Lung (tissue), 12 donors: Measurements from ENCODE around the gene ZBTB7B. TPM values are rescaled to one million over a fixed set of nuclear protein-coding genes. Genes with fewer than 3 reads are reported as not detected.

Source experiments
- ATAC-seq: fragments of 200-7000 bp; cut with Tn5 transposase; one replicate; pipeline ENCODE4 v1.9.1; 2020; ENCODE audit warnings: moderate number of reproducible peaks; ENCODE audit not compliant: insufficient read depth, low FRiP score
- DNase-seq, 3 donors: peaks; one replicate each; pipeline ENCODE4 v3.0.0-alpha.2; 2013 to 2017
- H3K27ac ChIP-seq, 2 donors: one replicate each; pipeline ENCODE4 v1.5.1; 2013; ENCODE audit warnings: mild to moderate bottlenecking in 2 of 2, moderate library complexity in 2 of 2, control low read depth in 1 of 2, inconsistent platforms in 1 of 2, low read depth in 1 of 2, low read length in 1 of 2
- H3K27me3 ChIP-seq, 3 donors: one replicate each; pipeline ENCODE4 v1.5.1; 2013; ENCODE audit warnings: low read length in 2 of 3; ENCODE audit not compliant: control insufficient read depth in 3 of 3, insufficient read depth in 3 of 3
- H3K36me3 ChIP-seq, 4 donors: one replicate each; pipeline ENCODE4 v1.5.1; 2013; ENCODE audit warnings: low read length in 4 of 4, mild to moderate bottlenecking in 1 of 4, moderate library complexity in 1 of 4; ENCODE audit not compliant: control insufficient read depth in 4 of 4, insufficient read depth in 4 of 4
- H3K4me1 ChIP-seq, 5 donors: one replicate each; pipeline ENCODE4 v1.5.1; 2013; ENCODE audit warnings: low read length in 5 of 5, mild to moderate bottlenecking in 2 of 5, moderate library complexity in 1 of 5; ENCODE audit not compliant: control insufficient read depth in 5 of 5, insufficient read depth in 5 of 5
- H3K4me3 ChIP-seq: one replicate; pipeline ENCODE4 v1.5.1; 2013; ENCODE audit warnings: mild to moderate bottlenecking, control low read depth, moderate library complexity
- H3K9ac ChIP-seq, 2 donors: one replicate each; pipeline ENCODE4 v1.5.1; 2013; ENCODE audit warnings: low read length in 2 of 2, control low read depth in 1 of 2; ENCODE audit not compliant: insufficient read depth in 1 of 2
- H3K9me3 ChIP-seq, 4 donors: one replicate each; pipeline ENCODE4 v1.5.1; 2013; ENCODE audit warnings: low read length in 3 of 4, mild to moderate bottlenecking in 1 of 4, moderate library complexity in 1 of 4; ENCODE audit not compliant: control insufficient read depth in 4 of 4, insufficient read depth in 3 of 4
- WGBS, 2 donors: extraction: QIAGEN DNeasy Blood & Tissue Kit; methylation state at CpG; one replicate each; pipeline ENCODE4 v1.1.7; 2013; 5-methylcytosine and 5-hydroxymethylcytosine counted together
- polyA plus RNA-seq, 2 donors: library from polyadenylated mRNA; stranded (reverse); fragments of 200-250 nt; gene quantifications; one replicate each; pipeline ENCODE4 v1.2.1, GENCODE V29; 2013
- total RNA-seq, 2 donors: library from RNA; depleted of rRNA in 1 of 2; stranded (reverse); fragments of >200 nt in 1 of 2; gene quantifications; one replicate each; pipeline ENCODE4 v1.2.1, GENCODE V29; 2014 to 2021
- TF ChIP-seq, protein P1 (sequence below): IDR thresholded peaks from 2 replicates; pipeline ENCODE4 v1.5.1; 2012; ENCODE audit warnings: mild to moderate bottlenecking; ENCODE audit errors: control extremely low read depth, extremely low read depth
- donor health status: control.
- donor health status: control.
- donor health status: Bipolar disorder and iron deficiency.
- donor health status: healthy.
- donor health status: DM: yes; HTN: yes; CAD: no.

Gene ZBTB7B
- total and polyA plus RNA-seq, 4 donors: 41.9 to 83.3 (median 55.2) TPM

DNA sequence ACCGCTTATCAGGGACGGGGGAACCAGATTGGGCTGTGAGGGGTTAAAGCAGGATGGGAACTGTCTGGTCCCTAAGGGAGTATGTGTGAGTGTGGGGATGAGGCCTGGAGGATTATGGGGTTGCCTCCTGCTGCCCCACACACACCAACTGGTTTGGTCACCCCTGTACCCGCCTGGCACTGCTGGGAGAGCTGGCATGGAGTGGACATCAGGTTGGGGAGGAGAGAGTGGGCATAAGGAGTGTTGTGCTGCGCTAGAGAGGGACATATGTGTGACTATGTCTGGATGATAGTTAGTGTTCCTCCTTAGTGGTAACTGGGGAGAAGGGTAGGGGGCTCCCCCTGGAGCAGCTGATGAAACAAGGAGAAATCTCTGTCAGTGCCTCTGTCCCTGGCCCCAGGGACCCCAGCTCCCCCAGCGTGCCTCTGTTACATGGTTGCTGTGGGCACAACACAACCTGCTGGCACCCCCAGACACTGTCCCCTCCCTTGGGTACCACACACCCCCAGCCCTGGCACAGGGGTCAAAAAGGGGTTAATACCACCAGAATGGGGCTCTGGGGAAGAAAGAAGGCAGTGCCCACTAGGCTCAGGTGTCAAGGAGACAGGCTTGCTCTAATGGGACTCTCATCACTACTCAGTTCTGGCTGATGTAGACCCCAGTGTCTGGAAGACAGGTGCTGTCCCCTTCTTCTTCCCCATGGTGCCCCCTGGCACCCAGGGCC is 1.9 kb downstream of the ZBTB7B start:
- H3K4me1 ChIP-seq: peaks cover 6 to 36% (median 21%) of the 10 kb centered on the region in 5 donors
- H3K9me3 ChIP-seq: no peaks in the 10 kb centered on the region
- peak overlapping the region in 1 of 2 donors; percentile 85 for H3K9ac ChIP-seq
- H3K4me3 ChIP-seq: peak overlapping the region; percentile 54
- H3K27ac ChIP-seq: peak overlapping the region; percentile 89 to 97
- no peak for DNase-seq
- H3K27me3 ChIP-seq: no peaks in the 10 kb centered on the region
- no peaks in the 10 kb centered on the region for H3K36me3 ChIP-seq
- TF ChIP-seq, protein P1, sequence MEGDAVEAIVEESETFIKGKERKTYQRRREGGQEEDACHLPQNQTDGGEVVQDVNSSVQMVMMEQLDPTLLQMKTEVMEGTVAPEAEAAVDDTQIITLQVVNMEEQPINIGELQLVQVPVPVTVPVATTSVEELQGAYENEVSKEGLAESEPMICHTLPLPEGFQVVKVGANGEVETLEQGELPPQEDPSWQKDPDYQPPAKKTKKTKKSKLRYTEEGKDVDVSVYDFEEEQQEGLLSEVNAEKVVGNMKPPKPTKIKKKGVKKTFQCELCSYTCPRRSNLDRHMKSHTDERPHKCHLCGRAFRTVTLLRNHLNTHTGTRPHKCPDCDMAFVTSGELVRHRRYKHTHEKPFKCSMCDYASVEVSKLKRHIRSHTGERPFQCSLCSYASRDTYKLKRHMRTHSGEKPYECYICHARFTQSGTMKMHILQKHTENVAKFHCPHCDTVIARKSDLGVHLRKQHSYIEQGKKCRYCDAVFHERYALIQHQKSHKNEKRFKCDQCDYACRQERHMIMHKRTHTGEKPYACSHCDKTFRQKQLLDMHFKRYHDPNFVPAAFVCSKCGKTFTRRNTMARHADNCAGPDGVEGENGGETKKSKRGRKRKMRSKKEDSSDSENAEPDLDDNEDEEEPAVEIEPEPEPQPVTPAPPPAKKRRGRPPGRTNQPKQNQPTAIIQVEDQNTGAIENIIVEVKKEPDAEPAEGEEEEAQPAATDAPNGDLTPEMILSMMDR: no peak
- WGBS, 2 donors: 39 to 58% methylated on average over 5 of the region's 5 CpGs
- no peak for ATAC-seq

DNA sequence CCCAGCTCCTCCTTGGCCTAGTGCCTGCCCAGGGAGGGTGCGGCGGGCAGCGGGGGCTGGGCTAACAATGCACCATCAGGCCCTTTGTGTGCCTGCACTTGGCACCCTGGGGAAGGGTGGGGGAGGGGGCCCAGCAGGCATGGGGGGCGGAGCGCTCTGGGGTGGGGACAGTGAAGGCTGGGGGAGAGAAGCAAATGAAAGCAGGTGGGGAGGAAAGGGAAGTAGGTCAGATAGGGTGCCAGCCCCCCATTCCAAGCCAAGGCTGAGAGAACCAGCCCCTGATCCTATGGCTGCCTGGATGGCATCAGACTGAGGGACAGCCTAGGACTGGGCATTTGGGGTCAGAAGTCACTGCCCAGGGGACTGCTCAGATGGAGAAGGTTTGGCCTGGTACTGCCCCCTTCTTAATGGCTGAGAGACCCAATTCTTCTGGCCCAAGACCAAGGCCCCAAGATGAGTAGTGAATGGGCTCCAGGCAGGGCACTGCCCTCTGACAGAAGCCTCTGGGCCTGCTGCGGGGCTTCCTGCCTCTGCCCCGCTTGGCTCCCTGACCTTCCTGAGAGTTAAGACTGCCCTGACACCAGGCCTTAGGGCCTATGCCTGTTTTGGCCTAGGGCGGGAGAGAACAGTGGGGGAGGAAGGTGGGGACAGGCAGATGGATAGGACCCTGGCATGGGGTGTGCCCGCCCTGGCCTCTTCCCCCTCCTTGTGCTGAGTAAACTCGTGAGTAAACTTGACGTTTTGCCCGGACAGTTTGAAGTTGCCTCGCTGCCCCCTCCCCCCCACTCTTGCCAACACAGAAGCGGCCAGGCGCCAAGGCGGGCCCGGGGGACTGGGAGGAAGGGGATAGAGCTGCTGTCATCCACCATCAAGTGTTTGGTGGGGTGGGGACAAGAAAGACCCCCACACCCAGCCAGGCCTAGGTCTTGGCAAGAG is 2.7 kb downstream of the ZBTB7B start:
- Histone ChIP-seq H3K36me3 (no peaks in the 10 kb centered on the region), H3K4me3 (no peak overlapping the region), H3K9me3 (no peaks in the 10 kb centered on the region), H3K9ac (no peak overlapping the region), H3K27ac (peak overlapping the region; percentile 89 to 97), H3K27me3 (no peaks in the 10 kb centered on the region), H3K4me1 (peaks cover 6 to 38% (median 21%) of the 10 kb centered on the region in 5 donors)
- TF ChIP-seq, protein P1: no peak
- no peak for ATAC-seq
- DNase-seq: peak in 1 of 3 donors; percentile 48
- WGBS, 2 donors: 27 to 31% methylated on average over 17 of the region's 17 CpGs

DNA sequence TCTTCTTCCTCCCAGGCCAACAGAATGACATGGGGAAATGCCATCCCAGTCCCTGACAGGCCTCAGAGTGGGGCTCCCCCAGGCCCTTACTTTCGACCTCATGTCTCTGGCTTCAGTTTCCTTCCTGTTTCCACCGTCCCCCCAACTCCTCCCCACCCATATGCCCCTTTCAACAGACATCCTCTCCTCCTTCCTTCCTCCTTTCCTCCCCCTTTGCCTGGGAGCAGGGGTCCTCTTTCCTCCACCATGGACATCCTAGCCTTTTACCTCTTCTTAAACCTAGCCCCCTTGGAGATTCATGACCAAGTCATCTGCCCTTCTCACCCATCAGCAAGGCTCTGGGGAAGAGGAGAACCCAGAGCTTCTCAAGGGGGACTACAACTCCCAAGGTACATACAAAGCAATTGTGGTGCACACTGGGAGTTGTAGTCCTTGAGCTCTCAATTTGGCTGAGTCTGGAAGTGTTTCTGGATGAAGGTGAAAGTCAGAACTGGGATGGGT is 4.0 kb downstream of the ZBTB7B start:
- Histone ChIP-seq H3K27me3 (no peaks in the 10 kb centered on the region), H3K36me3 (no peaks in the 10 kb centered on the region), H3K4me3 (no peak overlapping the region), H3K27ac (peak overlapping the region; percentile 63 to 68), H3K9ac (no peak overlapping the region), H3K4me1 (peaks cover 6 to 49% (median 21%) of the 10 kb centered on the region in 5 donors), H3K9me3 (no peaks in the 10 kb centered on the region)
- ATAC-seq (no peak), DNase-seq (peak in 2 of 3 donors; percentile 49 to 66)
- WGBS, 2 donors: 15 to 17% methylated on average over 2 of the region's 2 CpGs
- TF ChIP-seq, protein P1: no peak
